ENCODE data around the gene THNSL1. TPM values are rescaled to one million over a fixed set of nuclear protein-coding genes. Genes with fewer than 3 reads are reported as not detected.
A peak's percentile ranks its signal among the peaks of the same experiment; 100 is the strongest.

THNSL1 gene
- total and polyA plus RNA-seq, 2 of the 8 experiments (the other 6 are each of a cell fraction or from before 2014, with no cell fraction given): 1.4 to 3.1 TPM

DNA sequence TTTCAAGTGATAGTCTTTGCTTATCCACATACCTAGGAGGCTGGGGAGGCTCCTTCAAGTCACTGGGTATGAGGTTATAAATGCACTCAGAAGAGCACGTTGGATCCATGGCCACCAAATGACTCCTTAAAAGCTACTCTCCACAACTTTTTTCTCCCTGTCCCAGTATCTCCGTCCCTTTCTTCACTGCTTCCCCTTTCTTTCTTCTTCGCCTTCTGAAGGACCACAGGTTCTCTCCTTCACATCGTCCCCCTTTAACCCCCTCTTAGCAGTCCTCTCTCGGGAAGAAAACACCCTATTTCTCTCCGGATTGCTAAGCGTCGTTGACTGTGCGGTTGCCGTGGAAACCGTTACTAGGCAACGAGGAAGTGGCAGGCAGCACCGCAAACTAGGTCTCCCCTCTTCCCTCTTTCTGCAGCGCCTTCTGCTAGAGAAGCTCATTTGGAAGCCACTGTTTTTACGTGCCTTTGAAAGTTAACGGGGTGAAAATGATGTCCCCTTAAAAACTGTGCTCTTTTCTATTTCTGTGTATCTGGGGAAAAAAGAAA lies 510 bp upstream of the THNSL1 start, which contains the start of gene ENKUR:
Gene ENKUR (minus strand): TSS at position 331 of the 548 bp plus-strand sequence. CDS start 222 bp downstream, at position 109.
- no peaks in the 10 kb centered on the region for H4K20me1 ChIP-seq (replicated peaks in 1 of 2; ENCODE audit: control insufficient read depth in 1 of 2, insufficient read depth in 2 of 2, low read length in 2 of 2)
- peaks cover 7% of the 10 kb centered on the region for H3K23me2 ChIP-seq (ENCODE audit: low read depth, low read length)
- POLR2A ChIA-PET (ENCODE audit: partially characterized antibody): interaction anchor here (0.5 to 1.6 kb wide), 5 partner anchors 25 to 146 kb away, joined by 3 to 11 read pairs (median 4); no protein-coding TSS in a partner anchor
- peaks cover 0 to 3% (median 0%) of the 10 kb centered on the region in 4 experiments; a peak in 2 of 7 replicates for H3K4me1 ChIP-seq (replicated peaks in 1 of 4; ENCODE audit: control insufficient read depth in 3 of 4, insufficient read depth in 4 of 4, low read length in 3 of 4)
- TF ChIP-seq CEBPB (IDR thresholded peaks at IDR 0.05; ENCODE audit: low read depth, low read length) (no peak), TEAD4 (IDR thresholded peaks at IDR 0.05; ENCODE audit: low read depth, low read length) (no peak), NRF1 (IDR thresholded peaks at IDR 0.05; ENCODE audit: low read depth, low read length) (no peak), MAFK (IDR thresholded peaks at IDR 0.05; ENCODE audit: low read depth, low read length) (no peak), CTBP2 (IDR thresholded peaks at IDR 0.05; ENCODE audit: borderline replicate concordance, insufficient read depth, insufficient read length, low read length) (no peak), BCL11A (IDR thresholded peaks at IDR 0.05; ENCODE audit: low read depth in 2 of 2, low read length in 2 of 2) (no peak), HDAC6 (IDR thresholded peaks at IDR 0.05; ENCODE audit: low read depth, low read length) (no peak), SAP30 (IDR thresholded peaks at IDR 0.05; ENCODE audit: insufficient read depth, insufficient replicate concordance, low read length) (peak; percentile 72), SIN3A (conservative IDR thresholded peaks at IDR 0.05 in 1 of 2, IDR thresholded peaks at IDR 0.05 in 1 of 2; ENCODE audit: low read depth in 1 of 2, low read length in 2 of 2) (peak; percentile 64 to 94; a peak in 2 of 4 replicates), ZNF274 (IDR thresholded peaks at IDR 0.05; ENCODE audit: borderline replicate concordance, extremely low read depth, low read length) (no peak)
- TF ChIP-seq, protein P1, sequence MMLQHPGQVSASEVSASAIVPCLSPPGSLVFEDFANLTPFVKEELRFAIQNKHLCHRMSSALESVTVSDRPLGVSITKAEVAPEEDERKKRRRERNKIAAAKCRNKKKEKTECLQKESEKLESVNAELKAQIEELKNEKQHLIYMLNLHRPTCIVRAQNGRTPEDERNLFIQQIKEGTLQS (IDR thresholded peaks at IDR 0.05; ENCODE audit: insufficient read depth, low read depth, low read length): no peak
- no peak within 1 kb of the TSS for H3K4ac ChIP-seq (replicated peaks; ENCODE audit: insufficient read length, low read depth, low read length)
- H3K79me1 ChIP-seq (ENCODE audit: low read depth, low read length): no peaks in the 10 kb centered on the region
- H3K4me3 ChIP-seq (ENCODE audit: extremely low read depth in 1 of 4, insufficient read depth in 2 of 4, low read depth in 3 of 4, low read length in 4 of 4): peak within 1 kb of the TSS; percentile 56 to 72 (median 68)
- WGBS, 2 experiments (ENCODE audit: extremely low coverage in 1 of 2, insufficient coverage in 1 of 2, insufficient read length in 1 of 2, insufficient replicate concordance in 2 of 2, low coverage in 1 of 2, low lambda C conversion rate in 2 of 2, missing lambda C conversion rate in 1 of 2): 2% methylated on average over 16 of the region's 16 CpGs; no CpG with 5 or more reads in 1 of the 2 experiments
- H3K27ac ChIP-seq (ENCODE audit: low read depth, low read length): peak within 1 kb of the TSS; percentile 76
- no peak for FAIRE-seq
- H3K18ac ChIP-seq (ENCODE audit: extremely low read depth, low read length): peak within 1 kb of the TSS; percentile 55
- H2AK5ac ChIP-seq (ENCODE audit: low read depth, low read length): no peak within 1 kb of the TSS
- H2BK15ac ChIP-seq (ENCODE audit: low read length): 0 out of 2 replicates have a peak within 1 kb of the TSS, but pooled peaks have one; percentile 2
- no peak within 1 kb of the TSS for H3K14ac ChIP-seq (ENCODE audit: insufficient read length)
- H2BK20ac ChIP-seq (ENCODE audit: low read length): no peak within 1 kb of the TSS
- H3K9me3 ChIP-seq (ENCODE audit: insufficient read depth in 2 of 2, low read depth in 1 of 2, low read length in 1 of 2): no peaks in the 10 kb centered on the region
- no peak within 1 kb of the TSS for H4K91ac ChIP-seq (replicated peaks; ENCODE audit: insufficient read length, low read length)
- CTCF ChIA-PET (ENCODE audit: partially characterized antibody): no interaction called here
- no peak within 1 kb of the TSS for H3K23ac ChIP-seq (ENCODE audit: insufficient read length)
- peak; percentile 47 to 89 for DNase-seq (ENCODE audit: low read depth in 1 of 2, low spot score in 2 of 2)
- H3K79me2 ChIP-seq (ENCODE audit: control insufficient read depth in 1 of 2, insufficient read depth in 2 of 2, low read length in 2 of 2): no peaks in the 10 kb centered on the region
- no peak within 1 kb of the TSS for H2BK120ac ChIP-seq (replicated peaks; ENCODE audit: low read depth, low read length)
- H2AFZ ChIP-seq (ENCODE audit: low read length): peak within 1 kb of the TSS; percentile 94; the same call in 1 of the 2 replicates
- no peaks in the 10 kb centered on the region for H3K27me3 ChIP-seq (replicated peaks in 1 of 4; ENCODE audit: control insufficient read depth in 3 of 4, extremely low read depth in 1 of 4, insufficient read depth in 3 of 4, low read length in 3 of 4)
- peak within 1 kb of the TSS; percentile 17 for H3K56ac ChIP-seq (replicated peaks; ENCODE audit: insufficient read length, low read depth, low read length)
- H4K8ac ChIP-seq (ENCODE audit: extremely low read depth, insufficient read depth, low read length): peak within 1 kb of the TSS; percentile 96
- H4K5ac ChIP-seq (ENCODE audit: insufficient read length, low read depth, low read length): peak within 1 kb of the TSS; percentile 38
- peak within 1 kb of the TSS; percentile 87 to 96 (median 89) for H3K9ac ChIP-seq (replicated peaks in 1 of 4; ENCODE audit: extremely low read depth in 1 of 4, low read depth in 3 of 4, low read length in 3 of 4)
- peak within 1 kb of the TSS; percentile 71; the same call in 1 of the 2 replicates for H2BK5ac ChIP-seq (ENCODE audit: low read depth, low read length)
- peak within 1 kb of the TSS; percentile 94 for H2BK12ac ChIP-seq (ENCODE audit: low read depth, low read length)
- no peaks in the 10 kb centered on the region for H3K36me3 ChIP-seq (ENCODE audit: control insufficient read depth in 2 of 4, insufficient read depth in 4 of 4, low read length in 3 of 4)
- H3K4me2 ChIP-seq (ENCODE audit: insufficient read depth in 1 of 2, low read depth in 2 of 2, low read length in 2 of 2): peak within 1 kb of the TSS; percentile 80 to 98
